HepG2 (cell line): ENCODE measurements around the gene VARS2. TPM values are rescaled to one million over a fixed set of nuclear protein-coding genes. Genes with fewer than 3 reads are reported as not detected.
A peak's percentile ranks its signal among the peaks of the same experiment; 100 is the strongest.

ENCODE experiments used
- ATF4 ChIP-seq, 2 experiments: fragments of 450-650 bp in 1 of 2; sonication (generic) in 1 of 2; formaldehyde crosslinking; IDR thresholded peaks; 2 replicates each; pipeline versions ENCODE4 v1.5.0 to v1.8.0; 2020 to 2022; ENCODE audit warnings: mild to moderate bottlenecking in 1 of 2, missing genetic modification reagents in 1 of 2
- BHLHE40 ChIP-seq: IDR thresholded peaks from 2 replicates; pipeline ENCODE4 v1.6.1; 2011; ENCODE audit warnings: low read length, improper control_type of control experiment
- DPF2 ChIP-seq: sonication (generic); formaldehyde crosslinking; IDR thresholded peaks from 2 replicates; pipeline ENCODE4 v1.4.0; 2020; ENCODE audit warnings: mild to moderate bottlenecking, low read depth, missing genetic modification reagents, borderline replicate concordance
- HOXA9 ChIP-seq: sonication (generic); formaldehyde crosslinking; IDR thresholded peaks from 2 replicates; pipeline ENCODE4 v1.8.1; 2022; ENCODE audit warnings: missing genetic modification reagents, mild to moderate bottlenecking, moderate library complexity, borderline replicate concordance
- LCORL ChIP-seq, 2 experiments: fragments of 450-650 bp in 1 of 2; sonication (generic) in 1 of 2; formaldehyde crosslinking in 1 of 2; IDR thresholded peaks; 2 replicates each; pipeline versions ENCODE4 v1.5.0 to v1.6.1; 2017 to 2020; ENCODE audit warnings: antibody characterized with exemption in 1 of 2, missing genetic modification reagents in 1 of 2
- REXO4 ChIP-seq: sonication (generic); formaldehyde crosslinking; IDR thresholded peaks from 2 replicates; pipeline ENCODE4 v1.8.0; 2022; ENCODE audit warnings: missing genetic modification reagents, mild to moderate bottlenecking, borderline replicate concordance
- RFX3 ChIP-seq: IDR thresholded peaks from 2 replicates; pipeline ENCODE4 v1.6.1; 2016; ENCODE audit warnings: missing biosample characterization, missing genetic modification reagents
- TSC22D2 ChIP-seq: sonication (generic); formaldehyde crosslinking; IDR thresholded peaks from 2 replicates; pipeline ENCODE4 v1.5.1; 2020; ENCODE audit warnings: missing genetic modification reagents, mild to moderate bottlenecking, borderline replicate concordance
- ZBTB10 ChIP-seq: sonication (generic); formaldehyde crosslinking; IDR thresholded peaks from 2 replicates; pipeline ENCODE4 v1.4.0; 2020; ENCODE audit warnings: missing genetic modification reagents, borderline replicate concordance
- ZNF274 ChIP-seq: sonication (generic); formaldehyde crosslinking; IDR thresholded peaks from 2 replicates; pipeline ENCODE4 v1.5.1; 2020; ENCODE audit warnings: mild to moderate bottlenecking, missing genetic modification reagents
- ZNF362 ChIP-seq: sonication (generic); formaldehyde crosslinking; IDR thresholded peaks from 2 replicates; pipeline ENCODE4 v1.4.0; 2020; ENCODE audit warnings: missing genetic modification reagents, mild to moderate bottlenecking, borderline replicate concordance
- polyA plus RNA-seq, 8 experiments: library from polyadenylated mRNA; depleted of rRNA in 3 of 8; stranded (reverse) in 7 of 8; unstranded in 1 of 8; fragments of >200 nt; fragmentation: Illumina TruSeq in 4 of 8; extraction: Trizol in 4 of 8; gene quantifications; 2 replicates each; pipeline versions ENCODE4 v1.2.1 to v1.2.3, GENCODE V29; 2011 to 2016; ENCODE audit warnings: low read depth in 4 of 8, missing spikeins in 1 of 8, mixed read lengths in 1 of 8; ENCODE audit not compliant: insufficient read depth in 1 of 8
- total RNA-seq, 5 experiments: library from RNA; depleted of rRNA; stranded (reverse); fragments of >200 nt; fragmentation: Illumina TruSeq; extraction: Trizol; gene quantifications; 2 replicates each; pipeline ENCODE4 v1.2.3, GENCODE V29; 2016; ENCODE audit warnings: low read depth in 1 of 5
- TF ChIP-seq, protein P1 (sequence below): sonication (generic); formaldehyde crosslinking; IDR thresholded peaks from 2 replicates; pipeline ENCODE4 v1.9.0; 2022; ENCODE audit warnings: low read depth, missing genetic modification reagents
- TF ChIP-seq, protein P2 (sequence below): IDR thresholded peaks from 2 replicates; pipeline ENCODE4 v1.4.0; 2020; ENCODE audit warnings: mild to moderate bottlenecking, missing genetic modification reagents
- TF ChIP-seq, protein P3 (sequence below): sonication (generic); formaldehyde crosslinking; conservative IDR thresholded peaks from 2 replicates; pipeline ENCODE4 v1.8.0; 2022; ENCODE audit warnings: missing genetic modification reagents

Gene VARS2
- total and polyA plus RNA-seq, 2 of the 13 experiments (the other 11 are each of a cell fraction or from before 2014, with no cell fraction given) = 61.8 to 71.8 TPM

DNA sequence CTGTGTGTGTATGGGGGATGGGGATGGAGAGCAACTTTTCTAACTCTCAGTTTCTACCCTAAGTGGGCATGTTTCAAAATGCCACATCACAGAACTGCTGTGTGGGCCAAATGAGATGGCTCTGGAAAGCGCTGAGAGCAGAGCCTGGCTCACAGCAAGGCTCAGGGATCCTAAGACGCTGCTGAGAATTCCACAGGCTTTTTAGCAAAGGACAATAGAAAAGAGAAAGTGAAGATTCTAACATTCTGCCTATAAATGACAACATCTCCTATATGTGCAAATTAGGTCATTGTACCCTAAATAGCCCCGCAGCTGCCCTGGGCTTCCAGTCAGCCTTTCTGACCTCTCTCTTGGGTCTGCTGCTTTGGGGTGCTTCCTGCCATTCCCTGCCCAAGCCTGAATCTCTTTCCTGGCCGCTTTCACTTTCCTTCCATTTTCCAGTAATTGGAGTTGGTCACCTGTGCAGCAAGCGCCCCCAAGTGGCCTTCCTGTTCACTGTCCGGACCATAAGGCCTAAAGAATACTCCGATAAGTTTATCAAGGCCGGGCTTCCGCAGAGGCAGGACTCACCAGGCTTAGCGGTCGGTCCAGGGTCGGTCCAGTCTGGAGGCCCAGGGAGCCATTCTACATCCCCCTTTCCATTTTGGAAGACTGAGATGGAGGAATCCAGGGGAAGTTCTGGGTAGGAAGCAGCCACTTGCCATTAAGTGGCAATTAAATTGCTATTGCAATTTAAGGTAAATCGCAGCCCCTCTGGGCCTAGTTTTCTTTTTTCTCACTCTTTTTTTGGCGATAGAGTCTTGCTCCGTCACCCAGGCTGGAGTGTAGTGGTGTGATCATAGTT, 36.4 kb upstream of the VARS2 start (continued):
- TF ChIP-seq, protein P1, sequence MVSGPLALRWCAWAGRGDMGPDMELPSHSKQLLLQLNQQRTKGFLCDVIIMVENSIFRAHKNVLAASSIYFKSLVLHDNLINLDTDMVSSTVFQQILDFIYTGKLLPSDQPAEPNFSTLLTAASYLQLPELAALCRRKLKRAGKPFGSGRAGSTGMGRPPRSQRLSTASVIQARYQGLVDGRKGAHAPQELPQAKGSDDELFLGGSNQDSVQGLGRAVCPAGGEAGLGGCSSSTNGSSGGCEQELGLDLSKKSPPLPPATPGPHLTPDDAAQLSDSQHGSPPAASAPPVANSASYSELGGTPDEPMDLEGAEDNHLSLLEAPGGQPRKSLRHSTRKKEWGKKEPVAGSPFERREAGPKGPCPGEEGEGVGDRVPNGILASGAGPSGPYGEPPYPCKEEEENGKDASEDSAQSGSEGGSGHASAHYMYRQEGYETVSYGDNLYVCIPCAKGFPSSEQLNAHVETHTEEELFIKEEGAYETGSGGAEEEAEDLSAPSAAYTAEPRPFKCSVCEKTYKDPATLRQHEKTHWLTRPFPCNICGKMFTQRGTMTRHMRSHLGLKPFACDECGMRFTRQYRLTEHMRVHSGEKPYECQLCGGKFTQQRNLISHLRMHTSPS (CRISPR knock-in tag) = 0 out of 2 replicates have a peak, but pooled peaks have one; percentile 17
- TF ChIP-seq ZNF362 (CRISPR knock-in tag) (no peak), TSC22D2 (no peak), BHLHE40 (peak; percentile 47), ZNF274 (CRISPR knock-in tag) (no peak), REXO4 (CRISPR knock-in tag) (no peak), RFX3 (CRISPR knock-in tag) (no peak), LCORL (IDR thresholded peaks at IDR 0.05) (no peak), LCORL (CRISPR knock-in tag; IDR thresholded peaks at IDR 0.05) (peak; percentile 82), ATF4 (CRISPR knock-in tag; IDR thresholded peaks at IDR 0.05) (no peak), HOXA9 (CRISPR knock-in tag) (no peak), ZBTB10 (no peak), DPF2 (CRISPR knock-in tag) (no peak)
- TF ChIP-seq, protein P2, sequence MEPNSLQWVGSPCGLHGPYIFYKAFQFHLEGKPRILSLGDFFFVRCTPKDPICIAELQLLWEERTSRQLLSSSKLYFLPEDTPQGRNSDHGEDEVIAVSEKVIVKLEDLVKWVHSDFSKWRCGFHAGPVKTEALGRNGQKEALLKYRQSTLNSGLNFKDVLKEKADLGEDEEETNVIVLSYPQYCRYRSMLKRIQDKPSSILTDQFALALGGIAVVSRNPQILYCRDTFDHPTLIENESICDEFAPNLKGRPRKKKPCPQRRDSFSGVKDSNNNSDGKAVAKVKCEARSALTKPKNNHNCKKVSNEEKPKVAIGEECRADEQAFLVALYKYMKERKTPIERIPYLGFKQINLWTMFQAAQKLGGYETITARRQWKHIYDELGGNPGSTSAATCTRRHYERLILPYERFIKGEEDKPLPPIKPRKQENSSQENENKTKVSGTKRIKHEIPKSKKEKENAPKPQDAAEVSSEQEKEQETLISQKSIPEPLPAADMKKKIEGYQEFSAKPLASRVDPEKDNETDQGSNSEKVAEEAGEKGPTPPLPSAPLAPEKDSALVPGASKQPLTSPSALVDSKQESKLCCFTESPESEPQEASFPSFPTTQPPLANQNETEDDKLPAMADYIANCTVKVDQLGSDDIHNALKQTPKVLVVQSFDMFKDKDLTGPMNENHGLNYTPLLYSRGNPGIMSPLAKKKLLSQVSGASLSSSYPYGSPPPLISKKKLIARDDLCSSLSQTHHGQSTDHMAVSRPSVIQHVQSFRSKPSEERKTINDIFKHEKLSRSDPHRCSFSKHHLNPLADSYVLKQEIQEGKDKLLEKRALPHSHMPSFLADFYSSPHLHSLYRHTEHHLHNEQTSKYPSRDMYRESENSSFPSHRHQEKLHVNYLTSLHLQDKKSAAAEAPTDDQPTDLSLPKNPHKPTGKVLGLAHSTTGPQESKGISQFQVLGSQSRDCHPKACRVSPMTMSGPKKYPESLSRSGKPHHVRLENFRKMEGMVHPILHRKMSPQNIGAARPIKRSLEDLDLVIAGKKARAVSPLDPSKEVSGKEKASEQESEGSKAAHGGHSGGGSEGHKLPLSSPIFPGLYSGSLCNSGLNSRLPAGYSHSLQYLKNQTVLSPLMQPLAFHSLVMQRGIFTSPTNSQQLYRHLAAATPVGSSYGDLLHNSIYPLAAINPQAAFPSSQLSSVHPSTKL = peak; percentile 77
- TF ChIP-seq, protein P3, sequence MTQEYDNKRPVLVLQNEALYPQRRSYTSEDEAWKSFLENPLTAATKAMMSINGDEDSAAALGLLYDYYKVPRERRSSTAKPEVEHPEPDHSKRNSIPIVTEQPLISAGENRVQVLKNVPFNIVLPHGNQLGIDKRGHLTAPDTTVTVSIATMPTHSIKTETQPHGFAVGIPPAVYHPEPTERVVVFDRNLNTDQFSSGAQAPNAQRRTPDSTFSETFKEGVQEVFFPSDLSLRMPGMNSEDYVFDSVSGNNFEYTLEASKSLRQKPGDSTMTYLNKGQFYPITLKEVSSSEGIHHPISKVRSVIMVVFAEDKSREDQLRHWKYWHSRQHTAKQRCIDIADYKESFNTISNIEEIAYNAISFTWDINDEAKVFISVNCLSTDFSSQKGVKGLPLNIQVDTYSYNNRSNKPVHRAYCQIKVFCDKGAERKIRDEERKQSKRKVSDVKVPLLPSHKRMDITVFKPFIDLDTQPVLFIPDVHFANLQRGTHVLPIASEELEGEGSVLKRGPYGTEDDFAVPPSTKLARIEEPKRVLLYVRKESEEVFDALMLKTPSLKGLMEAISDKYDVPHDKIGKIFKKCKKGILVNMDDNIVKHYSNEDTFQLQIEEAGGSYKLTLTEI (CRISPR knock-in tag) = no peak
